ENCODE data around the gene ALDOB.

Gene ALDOB

GRCh38 chr9:101435601-101436079 is at the start of gene ALDOB:
Gene ALDOB (minus strand): TSS chr9:101435774. CDS start chr9:101430887, 4,887 bp downstream.
- no peak within 1 kb of the TSS for H3K4me3 ChIP-seq (ENCODE audit: low read depth, low read length)

DNA sequence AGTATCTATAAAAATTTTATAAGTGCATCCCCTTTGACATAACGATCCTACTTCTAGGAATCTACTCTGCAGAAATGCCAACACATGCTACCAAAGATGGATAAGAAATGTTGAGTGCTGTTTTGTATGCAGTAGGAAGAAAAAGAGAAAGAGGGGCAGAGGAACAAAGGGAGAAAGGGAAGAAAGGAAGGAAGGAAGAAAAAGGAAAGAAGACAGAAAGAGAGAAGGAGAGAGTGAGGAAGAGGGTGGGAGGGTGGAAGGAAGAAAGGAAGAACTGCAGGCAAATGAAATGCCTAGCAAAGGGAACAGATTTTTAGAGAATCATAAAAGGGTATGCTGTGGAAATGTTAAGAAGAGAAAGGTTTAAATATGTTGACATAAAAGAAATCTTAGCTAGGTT is 48.5 kb upstream of the ALDOB start:
- no peak overlapping the region for H3K4me3 ChIP-seq (ENCODE audit: low read depth, low read length)

- H3K4me3 ChIP-seq (ENCODE audit: low read depth, low read length): no peak overlapping the region
These were observed 45.7 kb upstream of the ALDOB start for GRCh38 chr9:101481261-101481660.

- no peak overlapping the region for H3K4me3 ChIP-seq (ENCODE audit: low read depth, low read length)
These were observed 44.8 kb upstream of the ALDOB start for GRCh38 chr9:101480386-101480785.

- H3K4me3 ChIP-seq (ENCODE audit: low read depth, low read length): no peak overlapping the region
These were observed 43.9 kb upstream of the ALDOB start for GRCh38 chr9:101479338-101480030.

DNA sequence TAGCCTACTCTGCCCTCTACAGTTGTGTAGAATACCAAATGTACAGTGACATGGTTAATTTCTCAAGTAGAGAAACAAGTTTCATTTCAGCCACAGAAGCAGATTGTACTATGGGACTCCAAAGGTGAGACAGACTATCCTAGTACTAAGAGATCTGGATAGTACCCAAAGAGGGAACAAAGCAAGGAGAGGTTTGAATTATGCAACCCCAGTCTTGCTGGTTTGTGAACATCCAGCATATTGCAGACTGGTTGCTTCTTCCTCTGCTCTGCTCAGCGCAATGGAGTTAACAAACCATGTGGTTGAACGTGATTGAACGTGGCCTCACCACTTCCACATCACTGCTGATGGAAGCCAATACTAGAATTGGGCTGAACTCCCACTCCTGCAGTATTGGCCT is 43.3 kb upstream of the ALDOB start:
- no peak overlapping the region for H3K4me3 ChIP-seq (ENCODE audit: low read depth, low read length)

DNA sequence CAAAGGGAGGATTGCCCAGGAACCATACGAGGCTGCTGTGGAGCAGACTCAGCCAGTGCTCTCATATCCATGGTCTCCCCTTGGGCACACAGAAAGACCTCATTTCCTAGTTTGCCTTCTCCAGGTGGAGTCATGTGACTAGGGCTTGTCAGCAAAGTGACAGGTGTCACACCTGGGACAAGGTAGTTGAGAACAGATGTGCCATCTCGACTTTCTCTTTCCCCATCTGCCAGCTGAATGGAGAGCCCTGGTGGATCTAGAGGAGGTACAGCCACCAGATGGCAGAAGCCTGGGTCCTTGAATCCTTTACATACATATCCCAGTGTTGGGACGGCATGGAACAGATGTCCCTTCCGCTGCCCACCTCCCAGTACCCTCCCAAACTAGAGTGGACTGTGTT is 42.9 kb upstream of the ALDOB start:
- no peak overlapping the region for H3K4me3 ChIP-seq (ENCODE audit: low read depth, low read length)

- H3K4me3 ChIP-seq (ENCODE audit: low read depth, low read length): no peak overlapping the region
These were observed 42.2 kb upstream of the ALDOB start for GRCh38 chr9:101477736-101478135.

- H3K4me3 ChIP-seq (ENCODE audit: low read depth, low read length): no peak overlapping the region
These were observed 41.6 kb upstream of the ALDOB start for GRCh38 chr9:101477214-101477613.

DNA sequence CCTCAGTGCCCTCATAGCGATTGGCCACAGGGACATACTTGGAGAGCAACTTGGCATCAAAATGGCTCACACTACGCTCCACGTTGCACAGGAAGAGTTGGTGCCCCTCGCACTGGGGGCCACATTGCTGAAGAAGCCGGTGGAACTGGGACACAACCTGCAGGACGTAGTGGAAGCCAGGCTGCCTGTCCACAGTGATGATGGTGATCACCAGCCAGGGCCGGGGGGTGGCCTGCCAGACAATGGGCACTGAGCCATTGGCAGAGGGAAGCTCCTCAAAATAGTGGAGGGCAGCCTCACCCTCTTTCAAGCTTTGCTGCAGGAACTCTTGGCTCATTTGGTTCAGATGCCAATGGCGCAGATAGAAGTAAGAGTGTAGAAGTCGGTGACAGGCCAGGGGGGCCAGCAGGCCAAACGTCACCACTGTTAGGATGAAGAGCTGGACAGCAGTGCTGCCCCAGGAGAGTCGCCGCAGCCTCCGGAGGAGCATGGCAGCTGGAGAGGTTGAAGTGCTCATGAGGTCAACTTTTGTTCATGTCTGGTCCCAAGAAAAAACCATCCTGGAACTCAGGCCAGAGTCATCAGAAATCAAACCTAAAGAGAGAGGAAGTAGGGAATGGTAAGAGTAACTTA is 41.1 kb upstream of the ALDOB start:
- H3K4me3 ChIP-seq (ENCODE audit: low read depth, low read length): no peak overlapping the region

DNA sequence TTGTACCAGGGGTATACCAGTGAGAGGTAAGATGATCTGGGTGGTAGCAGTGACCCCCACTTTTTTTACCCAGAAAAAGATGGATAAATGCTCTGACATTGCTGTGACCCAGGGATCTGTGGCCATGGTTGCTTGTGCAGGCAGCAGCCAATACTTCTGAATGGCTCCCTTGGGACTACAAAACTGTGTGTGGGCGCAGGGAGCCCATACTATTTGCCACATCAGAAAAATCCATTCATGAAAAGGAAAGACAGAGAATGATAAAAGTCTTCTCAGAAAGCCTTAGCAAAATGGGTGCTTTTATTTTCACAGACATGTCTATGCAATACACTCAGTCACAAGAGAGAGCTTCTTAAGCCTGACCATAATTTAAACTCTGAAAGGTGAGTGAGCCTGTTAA is 37.3 kb upstream of the ALDOB start:
- H3K4me3 ChIP-seq (ENCODE audit: low read depth, low read length): no peak overlapping the region

- H3K4me3 ChIP-seq (ENCODE audit: low read depth, low read length): no peak overlapping the region
These were observed 35.4 kb upstream of the ALDOB start for GRCh38 chr9:101470929-101471328.

GRCh38 chr9:101470021-101470420 is 34.4 kb upstream of the ALDOB start:
- H3K4me3 ChIP-seq (ENCODE audit: low read depth, low read length): no peak overlapping the region

DNA sequence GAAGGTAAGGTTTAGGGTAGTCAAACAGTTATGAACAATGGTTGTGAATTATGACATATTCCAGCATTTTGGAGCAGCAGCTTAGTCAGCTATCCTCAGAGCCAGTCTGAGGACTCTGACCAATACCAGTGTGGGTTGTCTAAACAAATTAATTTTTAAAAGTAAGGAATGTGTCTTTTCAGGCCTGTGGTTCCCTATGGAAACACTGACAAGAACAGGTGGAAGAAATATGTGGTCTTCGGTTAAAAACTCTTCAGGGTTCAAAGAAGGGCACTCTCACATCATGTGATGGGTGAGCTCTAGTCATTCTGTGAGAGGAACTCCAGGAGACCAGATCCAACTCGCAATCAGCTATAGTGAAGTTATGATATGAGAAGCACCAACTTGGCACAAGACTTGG is 33.5 kb upstream of the ALDOB start:
- H3K4me3 ChIP-seq (ENCODE audit: low read depth, low read length): no peak overlapping the region

GRCh38 chr9:101468116-101468515 is 32.5 kb upstream of the ALDOB start:
- H3K4me3 ChIP-seq (ENCODE audit: low read depth, low read length): no peak overlapping the region

- no peak overlapping the region for H3K4me3 ChIP-seq (ENCODE audit: low read depth, low read length)
These were observed 32.1 kb upstream of the ALDOB start for GRCh38 chr9:101467690-101468089.

- no peak overlapping the region for H3K4me3 ChIP-seq (ENCODE audit: low read depth, low read length)
These were observed 31.3 kb upstream of the ALDOB start for GRCh38 chr9:101466863-101467262.

DNA sequence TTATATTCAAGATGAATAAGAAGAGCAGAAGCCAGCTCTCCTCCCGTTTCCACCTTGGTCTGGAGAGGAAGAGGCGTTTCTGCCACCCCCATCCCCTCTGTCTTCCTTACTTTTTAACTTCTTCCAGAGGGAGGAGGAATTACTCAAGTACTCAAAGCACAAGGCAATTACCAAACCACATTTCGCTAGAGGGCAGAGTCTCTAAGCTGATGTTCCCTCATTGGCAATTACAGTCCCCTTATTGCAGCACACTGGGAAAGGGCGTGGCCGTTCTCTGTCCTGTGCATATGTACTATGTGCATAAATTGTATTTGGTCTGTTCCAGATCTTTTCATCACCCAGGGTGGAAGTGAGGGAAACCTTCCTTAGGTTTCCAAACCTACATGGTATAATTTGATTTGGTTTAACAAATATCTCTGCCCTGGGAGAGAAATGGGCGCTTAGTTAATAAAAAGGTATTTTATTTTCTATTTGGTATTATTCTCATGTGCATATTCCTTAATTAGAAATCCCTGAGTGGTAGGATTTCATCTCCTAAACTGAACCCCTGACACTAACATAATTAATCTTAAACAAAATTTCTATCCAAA is 29.8 kb upstream of the ALDOB start:
- H3K4me3 ChIP-seq (ENCODE audit: low read depth, low read length): no peak overlapping the region

- no peak overlapping the region for H3K4me3 ChIP-seq (ENCODE audit: low read depth, low read length)
These were observed 27.8 kb upstream of the ALDOB start for GRCh38 chr9:101463397-101463796.

DNA sequence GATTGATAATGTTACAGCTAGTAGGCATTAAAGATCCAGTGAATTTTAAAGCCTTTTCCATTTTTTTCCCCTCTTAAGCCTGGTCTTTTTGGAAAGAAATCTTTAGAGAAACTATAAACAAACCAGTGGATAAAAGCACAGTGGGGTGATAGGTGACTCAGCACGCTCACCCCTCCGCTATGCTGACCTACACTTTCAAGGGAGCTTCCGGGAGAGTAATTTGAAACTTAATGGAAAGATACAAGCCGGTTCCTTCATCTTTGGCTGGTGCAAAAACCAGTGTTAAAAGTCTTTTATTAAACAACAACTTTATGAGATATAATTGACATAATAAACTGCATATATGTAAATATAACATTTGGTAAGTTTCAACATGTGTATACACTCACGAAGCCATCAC is 27.0 kb upstream of the ALDOB start:
- no peak overlapping the region for H3K4me3 ChIP-seq (ENCODE audit: low read depth, low read length)

- H3K4me3 ChIP-seq (ENCODE audit: low read depth, low read length): no peak overlapping the region
These were observed 25.4 kb upstream of the ALDOB start for GRCh38 chr9:101460965-101461364.

DNA sequence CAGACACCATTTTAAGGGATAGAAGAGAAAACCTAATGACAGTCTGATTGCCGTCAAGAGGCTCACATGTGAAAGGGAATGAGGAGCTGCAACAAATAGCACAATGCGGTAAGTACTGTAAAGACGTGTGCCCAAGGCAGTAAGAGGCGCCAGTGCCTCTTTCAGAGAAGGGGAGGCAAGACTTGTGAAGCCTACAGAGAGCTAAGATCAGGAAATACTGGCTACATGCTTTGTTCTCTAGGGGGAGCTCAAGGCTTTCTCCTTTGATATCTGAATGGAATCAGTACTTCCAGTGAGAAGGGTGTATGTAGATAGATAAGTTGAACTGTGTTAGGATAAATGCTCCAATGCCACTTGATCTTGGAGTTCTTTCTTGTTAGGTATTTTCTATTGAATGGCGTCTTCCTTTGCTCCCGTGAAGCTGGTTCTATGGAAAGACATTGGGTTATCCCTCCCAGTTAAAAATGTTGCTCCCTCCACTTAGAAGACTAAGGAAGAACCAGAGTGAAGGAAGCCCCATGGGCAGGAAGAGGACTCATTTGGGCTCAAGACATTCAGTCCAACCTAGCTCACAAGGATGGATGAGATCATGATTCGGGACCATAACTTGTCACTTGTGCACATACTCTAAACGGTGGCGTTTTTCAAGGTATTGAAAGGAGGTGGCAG is 23.5 kb upstream of the ALDOB start:
- H3K4me3 ChIP-seq (ENCODE audit: low read depth, low read length): no peak overlapping the region

All from iPS-11a (cell line).